CD4-positive, alpha-beta T cell treated with Interleukin-21 for 1 hour (primary cell): Measurements from ENCODE around the gene SRXN1.

Experiments used
- DNase-seq: peaks from one replicate; pipeline ENCODE4 v3.0.0-alpha.2; 2020

The SRXN1 gene

GRCh38 chr20:602111-602970 is 50.7 kb downstream of the SRXN1 start:
- no peak for DNase-seq

GRCh38 chr20:600736-601135 is 52.3 kb downstream of the SRXN1 start:
- DNase-seq: no peak

DNA sequence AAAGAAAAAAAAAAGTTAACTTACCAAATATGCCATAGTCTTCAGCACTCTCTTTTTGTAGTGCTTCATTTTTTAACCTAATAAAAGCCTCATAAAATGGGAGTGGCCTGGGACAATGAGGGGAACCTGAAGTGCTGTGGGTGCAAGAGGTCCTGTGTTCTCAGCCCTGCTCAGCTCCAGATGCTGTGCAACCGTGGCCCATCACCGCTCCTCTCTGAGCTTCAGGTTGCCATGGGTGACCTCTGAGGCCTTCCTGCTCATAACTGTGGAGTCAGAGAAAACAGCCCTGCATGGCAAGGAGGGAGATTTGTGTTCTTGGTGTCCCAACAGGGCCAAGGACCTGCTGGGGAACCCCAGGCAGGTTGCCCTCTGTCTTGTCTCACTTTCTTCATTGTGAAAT is 52.9 kb downstream of the SRXN1 start:
- DNase-seq: no peak

GRCh38 chr20:598133-598850 is 54.7 kb downstream of the SRXN1 start:
- DNase-seq: no peak

DNA sequence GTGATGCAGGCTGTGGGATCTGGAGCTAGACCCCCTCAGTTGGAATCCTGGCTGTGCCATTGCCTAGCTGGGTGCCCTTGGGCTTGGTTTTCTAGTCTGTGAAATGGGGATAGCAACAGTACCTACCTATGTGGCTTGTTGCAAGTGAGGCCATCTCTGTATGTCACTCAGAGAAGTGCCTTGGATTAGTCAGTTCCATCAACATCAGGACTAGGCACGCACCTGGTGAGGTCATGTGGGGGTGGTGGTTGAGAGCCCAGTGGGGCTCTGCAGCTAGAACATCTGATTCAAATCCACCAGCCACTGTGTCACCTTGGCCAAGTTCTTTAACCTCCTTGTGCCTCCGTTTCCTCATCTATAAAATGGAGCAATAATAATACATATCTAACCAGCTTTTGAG is 55.4 kb downstream of the SRXN1 start:
- no peak for DNase-seq
